Stimulated activated naive CD8-positive, alpha-beta T cell treated with anti-CD3 and anti-CD28 coated beads, Interleukin-15, amount 100 ng/mL, for 72 hours (primary cell): ENCODE data around the gene CSNK1G2.
A peak's percentile ranks its signal among the peaks of the same experiment; 100 is the strongest.
"Not testable (repeated sequence)": the region's sequence is repeated elsewhere in the genome, so short reads cannot be mapped to it uniquely, and the experiment has no call there.

Source experiments
- ATAC-seq: fragments of 150-1000 bp; cut with Tn5 transposase; 2 replicates; pipeline ENCODE4 v1.10.0; 2021; ENCODE audit warnings: mild to moderate bottlenecking, moderate library complexity
- DNase-seq, 2 donors: peaks; one replicate each; pipeline ENCODE4 v3.0.0; 2021 to 2022
- H3K27ac Mint-ChIP-seq, 2 donors: one replicate each; pipeline ENCODE4 v1.8.0; 2022; ENCODE audit warnings: mild to moderate bottlenecking in 2 of 2, mixed read lengths in 2 of 2, moderate library complexity in 2 of 2
- H3K27me3 Mint-ChIP-seq: one replicate; pipeline ENCODE4 v1.8.0; 2022; ENCODE audit warnings: mixed read lengths
- H3K4me1 Mint-ChIP-seq: one replicate; pipeline ENCODE4 v1.8.0; 2022; ENCODE audit warnings: mild to moderate bottlenecking, mixed read lengths
- H3K4me3 Mint-ChIP-seq, 2 donors: one replicate each; pipeline ENCODE4 v1.8.0; 2022; ENCODE audit warnings: mild to moderate bottlenecking in 2 of 2, mixed read lengths in 2 of 2, moderate library complexity in 1 of 2
- H3K9me3 Mint-ChIP-seq, 2 donors: one replicate each; pipeline ENCODE4 v1.8.0; 2022; ENCODE audit warnings: mixed read lengths in 2 of 2

The CSNK1G2 gene

GRCh38 chr19:1984357-1984756 lies 43.4 kb downstream of the CSNK1G2 start:
- no peak overlapping the region for H3K4me3 Mint-ChIP-seq
- no peak for DNase-seq
- ATAC-seq: no peak
- H3K27ac Mint-ChIP-seq: peak overlapping the region; percentile 34 to 46
- no peaks in the 10 kb centered on the region for H3K4me1 Mint-ChIP-seq
- no peaks in the 10 kb centered on the region for H3K9me3 Mint-ChIP-seq
- no peaks in the 10 kb centered on the region for H3K27me3 Mint-ChIP-seq

- H3K4me3 Mint-ChIP-seq: no peak overlapping the region
- peak overlapping the region in 1 of 2 donors; percentile 94 for H3K27ac Mint-ChIP-seq
- peaks cover 2% of the 10 kb centered on the region for H3K4me1 Mint-ChIP-seq
- no peaks in the 10 kb centered on the region for H3K9me3 Mint-ChIP-seq
- no peaks in the 10 kb centered on the region for H3K27me3 Mint-ChIP-seq
- DNase-seq: no peak
- ATAC-seq: peak; percentile 22
These were observed 44.8 kb downstream of the CSNK1G2 start for GRCh38 chr19:1985588-1986356.

DNA sequence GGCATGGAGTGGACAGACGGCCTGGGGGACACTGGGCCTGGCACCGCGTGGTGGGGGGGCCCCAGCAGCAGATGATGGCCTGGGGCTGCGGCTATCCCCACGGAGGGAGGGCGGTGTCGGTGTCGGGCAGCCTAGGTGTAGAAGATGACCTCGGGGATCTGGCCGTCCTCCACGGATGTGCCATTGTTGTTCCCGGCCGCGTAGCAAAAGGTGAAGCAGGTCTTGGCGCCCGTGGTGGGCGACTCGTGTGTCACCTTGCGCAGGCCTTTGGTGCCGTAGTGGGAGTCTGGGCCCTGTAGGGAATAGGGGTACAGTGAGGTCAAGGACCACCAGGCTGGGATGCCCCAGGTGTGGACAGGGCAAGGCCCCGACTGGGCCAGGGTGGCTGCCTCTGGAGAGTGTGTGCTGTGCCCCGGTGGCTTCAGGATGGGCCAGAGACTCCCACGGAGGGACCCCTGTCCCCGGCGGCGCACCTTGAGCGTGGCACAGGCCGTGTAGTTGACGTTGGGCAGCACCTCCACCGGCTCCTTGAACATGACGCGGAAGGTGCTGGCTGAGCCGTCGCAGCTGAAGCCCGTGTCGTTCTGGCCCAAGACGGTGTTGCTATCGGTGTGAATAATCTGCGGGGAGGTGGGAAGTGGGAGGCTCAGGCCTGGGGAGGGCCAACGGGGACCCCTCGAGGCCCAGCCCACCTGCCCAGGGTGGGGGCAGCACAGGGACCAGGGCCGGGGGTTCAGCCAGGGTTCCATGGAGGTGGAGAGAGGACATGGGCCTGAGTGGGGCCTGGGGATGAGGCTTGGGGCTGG lies 45.6 kb downstream of the CSNK1G2 start:
- Mint-ChIP-seq H3K27me3 (no peaks in the 10 kb centered on the region), H3K27ac (peak overlapping the region in 1 of 2 donors; percentile 94), H3K4me3 (peak overlapping the region in 1 of 2 donors; percentile 28), H3K4me1 (peaks cover 5% of the 10 kb centered on the region), H3K9me3 (no peaks in the 10 kb centered on the region)
- peak; percentile 18 for ATAC-seq
- no peak for DNase-seq

DNA sequence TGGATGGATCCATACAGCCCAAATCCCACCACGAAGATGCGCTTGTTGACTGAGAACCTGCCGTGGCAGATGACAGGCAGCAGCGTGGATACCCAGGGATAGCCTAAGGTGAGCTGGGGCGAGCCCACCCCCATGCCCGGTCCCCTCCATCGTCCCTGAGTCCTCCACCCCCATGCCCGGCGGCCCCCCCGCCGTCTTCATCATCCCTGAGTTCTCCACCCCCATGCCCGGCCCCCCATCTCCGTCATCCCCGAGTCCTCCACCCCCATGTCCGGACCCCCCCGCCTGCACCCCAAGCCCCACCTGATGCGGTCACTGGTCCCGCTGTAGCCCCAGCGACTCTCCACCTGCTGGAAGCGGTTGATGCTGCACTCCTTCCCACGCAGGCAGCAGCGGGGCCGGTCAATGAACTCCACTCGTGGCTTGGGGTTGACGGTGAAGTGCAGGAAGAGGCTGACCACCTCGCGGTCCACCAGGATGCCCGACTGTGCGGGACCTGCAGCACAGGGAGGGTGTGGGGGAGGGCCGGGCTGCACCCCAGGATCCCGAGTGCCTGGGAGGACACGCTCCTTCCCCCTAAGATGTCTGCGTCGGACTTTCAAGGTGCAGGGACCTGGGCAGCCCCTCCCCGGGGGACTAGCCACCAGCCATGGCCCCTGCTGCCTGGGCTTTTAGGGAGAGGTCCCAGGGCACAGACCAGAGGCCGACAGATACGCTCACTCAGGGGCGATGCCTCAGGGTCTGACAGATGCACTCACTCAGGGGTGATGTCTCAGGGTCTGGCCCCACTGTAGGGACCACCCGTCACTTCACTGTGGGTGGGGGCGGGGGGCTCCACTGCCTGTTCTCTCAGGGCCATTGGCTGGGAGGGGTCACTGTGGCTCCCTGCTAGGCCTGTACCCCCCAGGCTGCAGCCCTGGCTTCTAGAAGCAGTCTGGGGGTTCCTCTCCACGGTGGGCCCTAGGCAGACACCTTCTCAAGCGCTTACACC lies 46.5 kb downstream of the CSNK1G2 start:
- peak overlapping the region in 1 of 2 donors; percentile 71 for H3K27ac Mint-ChIP-seq
- H3K4me3 Mint-ChIP-seq: no peak overlapping the region
- ATAC-seq (peak; percentile 13), DNase-seq (no peak)
- H3K4me1 Mint-ChIP-seq: peaks cover 5% of the 10 kb centered on the region
- no peaks in the 10 kb centered on the region for H3K9me3 Mint-ChIP-seq
- no peaks in the 10 kb centered on the region for H3K27me3 Mint-ChIP-seq

GRCh38 chr19:1988464-1988863 lies 47.5 kb downstream of the CSNK1G2 start:
- not testable (repeated sequence) for ATAC-seq, DNase-seq, H3K4me1 Mint-ChIP-seq, H3K9me3 Mint-ChIP-seq, H3K4me3 Mint-ChIP-seq, H3K27me3 Mint-ChIP-seq
- peak overlapping the region in 1 of 2 donors; percentile 71 for H3K27ac Mint-ChIP-seq

- DNase-seq: no peak
- no peak for ATAC-seq
- Mint-ChIP-seq H3K27ac (peak overlapping the region in 1 of 2 donors; percentile 85), H3K4me3 (no peak overlapping the region), H3K27me3 (no peaks in the 10 kb centered on the region), H3K4me1 (peaks cover 5% of the 10 kb centered on the region), H3K9me3 (no peaks in the 10 kb centered on the region)
These were observed 48.7 kb downstream of the CSNK1G2 start for GRCh38 chr19:1989513-1990229.

GRCh38 chr19:1990230-1991017 lies 49.5 kb downstream of the CSNK1G2 start:
- no peak overlapping the region for H3K4me3 Mint-ChIP-seq
- peak overlapping the region in 1 of 2 donors; percentile 85 for H3K27ac Mint-ChIP-seq
- ATAC-seq (no peak), DNase-seq (no peak)
- no peaks in the 10 kb centered on the region for H3K9me3 Mint-ChIP-seq
- no peaks in the 10 kb centered on the region for H3K27me3 Mint-ChIP-seq
- peaks cover 5% of the 10 kb centered on the region for H3K4me1 Mint-ChIP-seq

- Mint-ChIP-seq H3K27ac (peak overlapping the region; percentile 25 to 54), H3K4me1 (peaks cover 5% of the 10 kb centered on the region), H3K27me3 (no peaks in the 10 kb centered on the region), H3K9me3 (no peaks in the 10 kb centered on the region), H3K4me3 (no peak overlapping the region)
- no peak for ATAC-seq
- DNase-seq: no peak
These were observed 50.3 kb downstream of the CSNK1G2 start for GRCh38 chr19:1991018-1991913.

DNA sequence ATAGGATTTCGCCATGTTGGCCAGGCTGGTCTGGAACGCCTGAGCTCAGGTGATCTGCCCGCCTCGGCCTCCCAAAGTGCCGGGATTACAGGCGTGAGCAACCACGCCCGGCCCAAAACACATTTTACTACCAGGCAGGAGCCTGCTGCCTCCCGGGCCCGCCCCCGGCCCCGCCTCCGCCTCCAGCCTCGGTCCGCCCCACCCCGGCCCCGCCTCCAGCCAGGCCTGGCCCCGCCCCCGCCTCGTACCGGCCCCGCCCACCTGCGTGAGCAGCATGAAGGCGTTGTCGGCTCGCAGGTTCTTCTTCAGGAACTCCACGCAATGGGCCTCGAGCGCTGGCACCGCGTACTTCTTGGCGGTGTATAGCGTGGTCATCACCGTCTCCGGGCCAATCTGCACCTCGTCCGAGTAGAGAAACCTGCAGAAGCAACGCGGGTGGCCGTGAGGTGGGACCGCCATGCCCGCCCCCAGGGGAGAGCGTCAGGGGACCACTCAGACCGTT lies 51.8 kb downstream of the CSNK1G2 start:
- Mint-ChIP-seq H3K4me1 (peaks cover 5% of the 10 kb centered on the region), H3K27me3 (no peaks in the 10 kb centered on the region), H3K27ac (no peak overlapping the region), H3K9me3 (no peaks in the 10 kb centered on the region), H3K4me3 (no peak overlapping the region)
- no peak for DNase-seq
- no peak for ATAC-seq

DNA sequence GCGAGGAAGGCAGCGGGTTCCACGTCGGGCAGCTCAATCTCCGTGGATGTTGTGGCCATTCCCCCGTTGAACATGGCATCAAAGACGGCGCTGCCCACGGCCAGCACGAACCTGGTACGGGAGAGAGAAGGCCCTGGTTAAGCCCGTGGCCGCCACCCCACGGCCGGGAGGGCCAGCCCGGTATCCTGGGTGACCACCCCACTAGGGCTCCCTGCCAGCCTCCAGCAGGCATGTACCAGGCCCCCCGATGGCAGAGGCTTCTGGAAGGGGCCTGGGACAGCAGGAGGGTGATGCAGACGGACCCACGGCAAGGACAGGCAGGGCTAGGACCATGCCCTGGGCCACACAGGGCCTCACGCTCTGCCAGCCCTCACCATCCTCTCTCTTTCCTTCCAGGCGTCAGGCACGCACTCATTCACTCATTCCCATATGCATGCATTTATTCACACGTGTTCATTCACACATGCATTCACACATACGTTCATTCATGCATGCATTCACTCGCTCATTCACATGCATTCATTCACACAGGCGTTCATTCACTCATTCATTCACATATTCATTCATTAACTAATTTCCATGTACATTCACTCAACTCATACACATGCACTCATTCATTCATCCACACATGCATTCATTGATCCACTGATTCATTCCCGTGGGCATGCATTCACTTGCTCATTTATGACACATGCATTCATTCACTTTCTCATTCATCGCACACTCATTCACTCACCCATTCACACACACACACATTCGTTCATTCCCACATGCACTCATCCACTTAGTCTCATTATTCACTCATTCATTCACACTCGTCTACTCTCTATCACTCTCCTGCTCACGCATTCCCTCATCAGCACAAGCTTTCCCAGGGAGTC lies 56.6 kb downstream of the CSNK1G2 start:
- no peaks in the 10 kb centered on the region for H3K27me3 Mint-ChIP-seq
- H3K4me1 Mint-ChIP-seq: peaks cover 16% of the 10 kb centered on the region
- DNase-seq: no peak
- no peak overlapping the region for H3K4me3 Mint-ChIP-seq
- no peak for ATAC-seq
- H3K27ac Mint-ChIP-seq: no peak overlapping the region
- H3K9me3 Mint-ChIP-seq: no peaks in the 10 kb centered on the region

DNA sequence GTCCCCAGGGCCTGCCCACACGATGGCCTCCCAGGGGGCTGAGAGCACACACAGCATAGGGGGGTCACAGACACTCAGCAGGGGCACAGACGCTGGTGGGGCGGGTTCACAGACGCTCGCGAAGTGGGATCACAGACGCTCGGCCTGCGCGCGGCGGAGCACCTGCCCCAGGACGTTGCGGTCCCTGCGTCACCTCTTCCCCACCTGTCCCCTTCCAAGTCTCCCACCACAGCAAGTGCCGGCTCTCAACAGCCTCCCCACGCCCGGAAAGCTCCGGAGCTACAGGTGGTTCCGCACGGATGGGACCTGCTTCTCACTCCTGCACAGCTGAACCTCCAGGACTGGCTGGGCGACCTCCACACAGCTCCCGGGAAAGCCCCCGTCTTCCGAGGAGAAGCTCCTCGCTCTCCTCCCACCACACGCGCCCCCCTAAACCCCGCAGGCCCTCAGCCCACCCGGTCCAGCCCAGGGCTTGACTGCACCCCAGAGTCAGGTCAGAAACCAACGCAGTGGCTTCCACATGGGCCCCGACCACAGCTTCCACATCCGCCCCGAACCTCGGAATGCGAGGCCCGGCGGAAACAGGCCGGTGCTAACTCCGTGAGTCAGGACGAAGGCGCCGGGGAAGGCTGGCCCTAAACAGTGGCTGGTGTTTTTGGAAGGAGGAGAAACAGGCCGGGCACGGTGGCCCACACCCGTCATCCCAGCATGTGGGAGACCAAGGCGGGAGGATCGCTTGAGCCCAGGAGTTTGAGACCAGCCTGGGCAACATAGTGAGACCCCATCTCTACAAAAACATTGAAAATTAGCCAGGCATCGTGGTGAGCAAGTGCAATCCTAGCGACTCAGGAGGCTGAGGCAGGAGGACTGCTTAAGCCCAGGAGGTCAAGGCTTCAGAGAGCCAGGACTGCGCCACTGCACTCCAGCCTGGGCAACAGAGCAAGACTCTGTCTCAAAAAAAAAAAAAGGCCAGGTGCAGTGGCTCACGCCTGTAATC lies 58.0 kb downstream of the CSNK1G2 start:
- ATAC-seq: peak; percentile 20
- peak overlapping the region in 1 of 2 donors; percentile 69 for H3K4me3 Mint-ChIP-seq
- peak overlapping the region in 1 of 2 donors; percentile 91 for H3K27ac Mint-ChIP-seq
- no peak for DNase-seq
- H3K9me3 Mint-ChIP-seq: no peaks in the 10 kb centered on the region
- H3K4me1 Mint-ChIP-seq: peaks cover 16% of the 10 kb centered on the region
- no peaks in the 10 kb centered on the region for H3K27me3 Mint-ChIP-seq
